HG03565 (cell line): ENCODE measurements around the gene SH3PXD2A.

ENCODE experiments used
- ATAC-seq: cut with Tn5 transposase; IDR thresholded peaks from one replicate; pipeline ENCODE4 v1.9.1; 2021; ENCODE audit warnings: mild to moderate bottlenecking, moderate library complexity; ENCODE audit not compliant: unreplicated experiment

SH3PXD2A gene

DNA sequence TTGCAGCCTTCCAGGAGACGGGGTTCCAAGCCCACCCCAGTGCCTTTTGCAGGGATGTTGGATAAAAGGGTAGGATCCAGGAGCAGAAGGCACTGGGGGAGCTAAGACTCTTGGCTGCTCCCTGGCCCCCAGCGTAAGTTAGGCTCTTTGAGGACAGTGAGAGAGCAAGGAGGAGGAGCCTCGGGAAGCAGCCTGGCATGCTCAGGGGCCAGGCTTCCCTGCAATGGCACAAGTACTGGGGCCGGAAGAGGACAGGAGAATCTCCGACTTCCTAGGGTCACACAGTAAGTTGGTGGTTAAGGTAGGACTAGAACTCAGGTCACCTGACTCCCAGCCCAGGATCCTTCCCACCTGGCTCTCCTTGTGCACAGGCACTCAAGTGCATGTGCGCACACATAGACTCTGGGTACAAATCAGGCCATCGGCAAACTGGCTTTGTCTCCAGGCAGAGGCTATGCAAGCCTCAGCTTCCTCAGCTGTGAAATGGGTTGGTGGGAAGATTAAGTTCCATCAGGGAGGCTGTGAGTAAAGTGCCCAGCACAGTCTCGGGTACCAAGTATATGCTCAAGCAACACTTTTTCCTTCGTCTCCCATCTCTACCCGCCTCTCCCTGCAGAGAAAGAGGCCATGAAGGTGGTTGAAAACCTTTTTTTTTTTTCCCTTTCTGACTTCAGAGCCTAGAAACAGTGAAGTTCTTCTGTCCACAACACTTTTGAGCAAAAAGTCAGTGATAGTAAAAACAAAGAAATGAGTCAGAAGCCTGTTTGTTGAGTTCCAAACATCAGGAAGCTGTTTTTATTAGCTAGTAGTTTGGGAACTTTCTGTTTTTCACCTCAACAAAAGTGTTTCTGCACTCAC is 282.8 kb downstream of the SH3PXD2A start:
- ATAC-seq: no peak

DNA sequence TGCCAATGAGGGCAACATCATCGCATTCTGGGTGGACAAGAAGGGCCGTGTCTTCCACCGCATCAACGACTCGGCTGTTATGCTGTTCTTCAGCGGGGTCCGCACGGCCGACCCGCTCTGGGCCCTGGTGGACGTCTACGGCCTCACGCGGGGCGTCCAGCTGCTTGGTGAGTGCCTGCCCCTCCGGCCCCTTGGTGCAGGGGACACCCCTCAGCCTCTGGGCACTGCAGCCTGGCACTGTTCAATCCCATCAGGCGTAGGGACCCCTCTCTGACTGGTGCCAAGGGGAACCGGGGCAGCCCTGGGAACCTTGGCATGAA is 283.8 kb downstream of the SH3PXD2A start:
- no peak for ATAC-seq

DNA sequence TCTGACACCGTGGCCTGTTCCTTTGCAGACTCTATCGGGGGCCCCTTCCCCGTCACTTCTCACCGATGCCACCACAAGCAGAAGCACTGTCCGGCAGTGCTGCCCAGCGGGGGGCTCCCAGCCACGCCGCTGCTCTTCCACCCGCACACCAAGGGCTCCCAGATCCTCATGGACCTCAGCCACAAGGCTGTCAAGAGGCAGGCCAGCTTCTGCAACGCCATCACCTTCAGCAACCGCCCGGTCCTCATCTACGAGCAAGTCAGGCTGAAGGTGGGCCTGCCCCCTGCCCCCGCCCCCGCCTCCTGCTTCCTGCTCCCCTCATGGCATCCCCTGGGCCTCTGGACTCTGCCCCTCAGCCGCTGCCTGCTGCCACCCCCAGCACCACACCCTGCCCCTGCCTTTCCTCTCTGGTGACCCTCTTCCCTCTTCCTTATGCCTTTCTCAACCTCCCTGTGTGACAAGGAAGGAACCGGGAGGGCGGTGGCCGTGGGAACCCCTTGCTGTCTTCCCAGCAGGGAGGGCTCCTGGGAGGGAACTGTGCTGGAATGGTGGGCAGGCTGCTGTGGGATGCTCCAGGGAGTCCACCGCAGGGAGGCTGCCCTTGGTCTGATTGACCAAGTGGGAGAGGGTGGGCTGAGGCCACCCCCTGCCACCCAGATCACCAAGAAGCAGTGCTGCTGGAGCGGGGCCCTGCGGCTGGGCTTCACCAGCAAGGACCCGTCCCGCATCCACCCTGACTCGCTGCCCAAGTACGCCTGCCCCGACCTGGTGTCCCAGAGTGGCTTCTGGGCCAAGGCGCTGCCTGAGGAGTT is 284.3 kb downstream of the SH3PXD2A start:
- no peak for ATAC-seq

DNA sequence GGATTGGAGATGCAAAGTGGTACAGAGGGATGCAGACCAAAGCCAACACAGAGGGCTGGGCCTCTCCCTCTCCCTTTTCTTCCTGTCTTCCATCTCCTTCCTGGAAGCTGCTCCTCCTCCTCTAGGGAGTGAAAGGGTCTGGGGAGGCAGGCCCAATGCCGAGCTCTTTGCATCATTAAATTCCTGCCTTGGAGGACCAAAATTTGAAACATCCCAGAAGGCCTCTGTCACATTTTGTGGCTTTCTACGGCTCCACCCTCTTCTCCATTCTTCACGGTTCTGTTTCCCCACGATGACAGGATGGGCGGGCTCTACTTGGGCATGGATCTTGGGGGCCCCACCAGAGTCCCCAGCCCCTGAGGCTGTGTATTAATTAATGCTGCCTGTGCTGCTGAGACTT is 285.5 kb downstream of the SH3PXD2A start:
- ATAC-seq: no peak

DNA sequence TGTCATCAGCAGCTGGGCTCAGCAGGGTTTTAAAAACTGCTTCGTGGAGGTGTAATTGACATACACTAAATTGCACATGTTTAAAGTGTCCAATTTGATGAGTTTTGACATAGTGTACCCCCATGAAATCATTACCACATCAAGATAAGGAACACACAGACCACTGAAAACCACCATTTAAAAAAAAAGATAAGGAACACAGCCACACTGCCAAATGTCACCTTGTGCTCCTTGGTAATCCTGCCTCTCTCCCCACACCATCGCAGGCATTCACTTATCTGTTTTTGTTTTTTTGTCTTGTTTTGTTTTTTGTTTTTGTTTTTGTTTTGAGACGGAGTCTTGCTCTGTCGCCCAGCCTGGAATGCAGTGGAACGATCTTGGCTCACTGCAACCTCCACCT is 286.9 kb downstream of the SH3PXD2A start:
- no peak for ATAC-seq

DNA sequence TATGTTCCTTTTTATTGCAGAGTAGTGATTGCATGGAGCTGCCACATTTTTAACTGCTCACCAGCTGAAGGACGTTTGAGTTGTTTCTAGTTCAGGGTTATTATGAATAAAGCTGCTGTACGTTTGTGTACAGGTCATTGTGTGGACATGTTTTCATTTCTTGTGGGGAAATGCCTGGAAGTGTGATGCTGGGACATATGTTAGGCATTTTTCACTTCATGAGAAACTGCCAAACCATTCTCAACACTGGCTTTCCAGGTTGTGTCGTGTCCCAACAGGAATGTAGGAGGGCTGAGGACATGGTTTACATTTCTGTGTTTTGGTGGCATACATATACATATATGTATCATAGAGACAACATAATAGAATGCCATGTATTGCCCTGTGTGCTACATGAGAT is 288.8 kb downstream of the SH3PXD2A start:
- no peak for ATAC-seq

DNA sequence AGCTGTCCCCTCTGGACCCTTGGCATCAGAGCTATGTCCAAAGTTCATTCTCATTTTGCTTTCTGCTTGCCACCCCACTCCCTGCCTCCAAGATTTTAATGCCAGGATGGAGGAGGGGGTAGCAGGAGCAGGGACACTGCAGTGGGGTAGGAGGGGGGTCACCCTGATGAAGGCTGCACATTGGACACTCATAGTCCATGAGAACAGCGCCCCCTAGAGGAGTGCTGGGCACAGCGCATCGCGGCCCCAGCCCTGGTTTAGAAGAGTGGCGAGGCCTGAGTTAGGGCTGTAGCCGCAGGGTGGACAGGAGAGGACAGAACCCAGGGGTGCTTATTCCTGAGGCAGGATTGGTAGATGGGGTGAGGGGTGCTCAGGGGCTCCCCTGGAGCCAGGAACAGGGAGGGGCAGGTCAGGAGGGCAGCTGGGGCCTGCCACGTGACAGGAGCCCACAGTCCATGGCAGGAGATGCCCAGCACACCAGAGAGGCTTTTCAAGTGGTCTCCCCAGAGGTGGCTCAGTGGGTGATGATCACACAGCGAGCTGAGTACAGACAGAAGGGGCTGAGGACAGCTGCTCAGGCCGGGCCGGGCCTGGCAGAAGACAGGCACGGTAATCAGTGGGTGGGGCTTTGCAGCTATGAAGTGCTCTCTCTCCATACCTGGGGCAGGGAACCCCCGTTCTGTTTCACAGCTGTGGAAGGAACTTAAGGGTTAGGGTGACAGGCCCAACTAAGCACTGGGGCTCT is 290.4 kb downstream of the SH3PXD2A start:
- no peak for ATAC-seq

DNA sequence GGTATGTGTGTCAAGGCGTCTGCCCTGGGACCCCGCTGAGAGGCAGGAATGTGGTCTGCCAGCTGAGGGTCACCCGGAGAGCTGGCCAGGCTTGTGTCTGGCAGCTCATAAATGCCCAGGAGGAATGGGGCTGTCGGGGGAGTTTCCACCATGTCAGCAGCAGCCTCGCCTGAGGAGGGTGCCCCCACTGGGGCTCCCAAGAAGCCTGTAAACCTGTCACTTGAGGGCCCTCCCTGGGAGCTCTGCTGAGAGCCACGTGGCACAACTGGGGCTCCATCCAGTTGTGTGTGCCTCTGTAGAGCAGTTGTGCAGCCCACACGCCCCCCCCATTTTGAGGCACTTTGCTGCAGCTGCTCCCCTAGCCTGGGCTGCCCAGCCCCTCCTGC is 291.3 kb downstream of the SH3PXD2A start:
- no peak for ATAC-seq

DNA sequence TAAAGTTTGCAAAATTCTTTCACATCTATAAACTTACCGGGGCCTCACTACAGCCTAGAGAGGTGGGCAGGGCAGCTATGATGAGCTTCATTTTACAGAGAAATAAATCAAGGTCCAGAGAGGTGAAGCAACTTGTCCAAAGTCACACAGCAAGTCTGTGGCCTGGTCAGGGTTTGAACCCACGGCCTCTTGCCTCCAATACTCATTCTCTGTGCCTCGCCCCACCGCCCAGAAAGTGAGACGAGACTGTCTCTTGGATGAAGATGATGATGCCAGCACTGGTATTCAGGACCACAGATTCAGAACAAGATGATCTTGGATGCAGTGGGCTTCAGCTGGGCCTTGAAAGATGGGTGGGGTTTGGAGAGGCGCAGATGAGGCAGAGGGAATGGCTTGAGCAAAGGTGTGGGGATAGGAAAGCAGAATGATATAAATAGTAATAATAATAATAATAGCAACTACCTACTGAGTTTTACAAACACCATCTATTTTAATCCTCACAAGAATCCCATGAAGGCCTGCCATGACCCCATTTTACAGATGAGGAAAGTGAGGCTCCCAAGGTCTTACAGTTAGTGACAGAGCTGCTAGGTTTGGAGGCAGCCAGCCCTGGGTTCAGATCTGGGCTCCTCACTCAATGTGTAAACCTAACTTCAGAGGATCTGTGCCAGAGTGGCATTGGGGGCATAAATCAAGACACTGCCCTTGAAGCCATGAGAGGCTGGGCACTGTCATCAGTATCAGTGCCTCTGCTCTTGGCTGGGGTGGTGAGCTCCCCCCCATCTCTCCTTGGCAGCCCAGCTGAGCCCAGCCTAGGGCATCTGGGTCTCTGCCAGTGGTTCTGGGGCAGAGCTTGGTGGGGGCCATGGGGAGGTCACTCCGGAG is 291.9 kb downstream of the SH3PXD2A start:
- no peak for ATAC-seq

DNA sequence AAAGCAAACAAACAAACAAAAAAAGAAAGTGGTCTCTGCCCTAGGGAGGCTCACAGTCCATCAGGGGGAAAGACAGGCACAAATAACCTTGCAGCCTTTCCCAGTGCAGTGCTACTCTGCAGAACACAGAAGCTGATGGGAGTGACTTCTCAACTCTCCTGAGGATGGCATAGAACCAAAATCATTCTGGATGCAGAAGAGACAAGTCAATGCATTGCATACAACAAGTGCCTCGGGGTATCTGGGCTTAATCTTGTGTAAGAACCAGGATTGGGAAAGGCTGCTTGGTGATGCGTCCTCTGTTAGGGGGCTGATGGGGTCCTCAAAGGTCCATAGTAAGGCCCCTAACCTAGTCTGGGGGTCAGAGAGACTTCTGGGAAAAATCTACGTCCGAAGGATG is 293.0 kb downstream of the SH3PXD2A start:
- ATAC-seq: no peak

DNA sequence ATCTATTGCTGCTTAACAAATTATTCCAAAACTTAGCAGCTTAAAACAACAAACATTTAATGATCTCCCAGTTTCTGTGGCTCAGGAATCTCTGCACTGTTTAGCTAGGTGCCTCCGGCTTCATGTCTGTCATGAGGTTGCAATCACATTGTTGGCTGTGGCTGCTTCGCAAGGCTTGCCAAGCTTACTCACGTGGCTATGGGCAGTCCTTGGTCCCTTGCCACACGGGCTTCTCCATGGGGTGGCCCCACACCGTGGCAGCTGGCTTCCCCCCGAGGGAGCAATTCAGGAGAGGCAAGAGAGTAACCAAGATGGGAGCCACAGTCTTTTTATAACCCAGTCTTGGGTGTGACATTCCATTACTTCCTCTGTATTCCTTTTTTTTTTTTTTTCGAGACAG is 294.5 kb downstream of the SH3PXD2A start:
- ATAC-seq: no peak

DNA sequence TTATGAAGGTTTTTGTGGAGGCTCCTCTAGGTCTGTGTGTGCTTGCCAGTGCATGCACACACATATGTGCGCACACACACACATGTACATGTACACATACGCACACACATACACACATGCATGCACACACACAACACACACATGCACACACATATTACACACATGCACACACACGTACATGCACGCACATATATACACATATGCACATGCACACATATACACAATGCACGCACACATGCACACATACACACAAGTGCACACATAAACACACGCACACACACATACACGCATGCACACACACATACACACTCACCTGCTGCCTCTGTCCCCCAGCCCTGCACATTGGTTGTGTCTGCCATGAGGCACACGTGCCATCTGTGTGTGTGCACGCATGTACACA is 295.6 kb downstream of the SH3PXD2A start:
- no peak for ATAC-seq

DNA sequence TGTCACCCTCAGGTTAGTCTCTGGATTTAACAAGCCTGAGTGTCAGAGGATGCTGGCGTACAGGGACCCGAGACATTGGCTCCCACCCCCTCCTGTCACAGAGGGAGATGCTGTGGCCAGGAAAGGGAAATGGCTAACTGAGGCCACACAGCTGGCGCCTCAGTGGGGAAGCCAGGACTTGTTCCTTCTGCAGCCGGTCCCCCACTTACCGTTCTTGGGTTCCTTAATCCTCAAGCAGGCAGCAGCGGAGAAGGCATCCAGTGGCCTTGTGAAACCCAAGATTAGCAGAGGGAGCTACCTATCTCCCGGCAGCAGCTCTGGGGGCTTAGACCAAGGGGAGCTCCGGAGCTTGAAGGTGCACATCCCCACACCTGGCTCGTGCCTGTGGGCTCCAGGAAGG is 296.5 kb downstream of the SH3PXD2A start:
- ATAC-seq: no peak

DNA sequence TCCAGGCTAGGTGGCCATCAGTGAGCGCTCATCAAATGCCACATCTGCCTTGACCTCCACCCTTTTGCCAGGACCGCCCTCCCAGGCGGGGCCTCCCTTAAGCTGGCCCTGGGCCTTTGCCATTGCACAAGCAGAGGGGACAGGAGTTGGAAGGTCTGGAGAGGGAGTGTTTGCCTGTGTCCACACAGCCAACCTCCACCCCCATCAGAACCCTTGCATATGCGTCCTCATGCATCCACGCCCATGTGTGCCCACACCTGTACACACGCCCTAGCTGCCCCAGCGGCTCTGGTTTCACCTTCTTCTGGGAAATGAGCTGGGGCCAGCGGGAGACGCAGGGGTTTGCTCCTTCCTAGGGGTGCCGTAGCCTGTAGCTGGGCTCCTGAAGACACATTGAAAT is 297.9 kb downstream of the SH3PXD2A start:
- ATAC-seq: no peak

DNA sequence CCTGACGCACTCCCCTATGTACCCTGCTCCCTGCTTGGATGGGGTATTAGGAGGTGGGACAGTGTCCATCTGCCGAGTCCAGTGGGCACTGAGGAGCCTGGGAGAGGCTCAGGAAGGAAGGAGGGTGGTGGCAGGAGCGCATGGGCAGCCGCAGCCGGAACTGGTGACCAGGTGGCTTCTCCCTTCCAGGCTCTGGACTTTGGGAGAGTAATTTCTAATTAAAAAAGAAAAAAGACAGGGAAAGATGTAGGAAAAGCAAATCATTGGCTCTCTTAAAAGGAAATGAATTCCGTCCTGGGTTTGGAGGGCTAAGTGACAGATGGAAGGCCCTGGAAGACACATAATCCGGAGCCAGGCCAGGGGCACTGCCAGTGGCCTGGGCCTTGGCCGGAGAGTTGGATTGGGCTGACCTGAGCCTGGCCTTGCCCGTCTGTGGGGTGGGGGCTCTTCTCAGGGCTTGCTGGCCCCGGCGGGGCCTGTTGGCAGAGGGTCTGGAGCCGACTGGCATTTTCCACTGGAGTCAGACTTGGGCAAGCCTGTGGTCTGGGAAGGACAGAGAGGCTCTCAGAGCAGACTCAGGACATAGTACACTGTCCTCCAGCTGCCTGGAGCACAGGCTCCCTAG is 298.9 kb downstream of the SH3PXD2A start:
- no peak for ATAC-seq

DNA sequence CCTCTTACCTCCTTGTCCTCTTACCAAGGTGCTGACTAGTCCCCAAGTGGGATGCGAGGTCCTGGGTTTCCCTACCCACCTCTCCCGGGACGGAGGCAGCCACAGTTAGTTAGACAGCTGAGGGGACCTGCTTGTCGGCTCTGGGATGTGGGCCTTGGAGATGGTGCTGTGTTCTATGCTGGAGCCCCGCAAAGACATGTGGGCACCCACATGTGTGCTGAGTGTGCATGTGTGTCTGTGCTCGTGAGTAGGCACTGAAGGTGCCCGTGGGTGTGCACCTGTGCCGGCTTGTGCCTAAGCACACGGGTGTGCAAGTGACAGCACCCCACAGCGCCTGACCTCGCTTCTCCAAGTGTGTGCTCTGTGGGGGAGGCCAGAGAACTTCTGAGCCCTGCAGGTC is 299.7 kb downstream of the SH3PXD2A start:
- ATAC-seq: no peak

DNA sequence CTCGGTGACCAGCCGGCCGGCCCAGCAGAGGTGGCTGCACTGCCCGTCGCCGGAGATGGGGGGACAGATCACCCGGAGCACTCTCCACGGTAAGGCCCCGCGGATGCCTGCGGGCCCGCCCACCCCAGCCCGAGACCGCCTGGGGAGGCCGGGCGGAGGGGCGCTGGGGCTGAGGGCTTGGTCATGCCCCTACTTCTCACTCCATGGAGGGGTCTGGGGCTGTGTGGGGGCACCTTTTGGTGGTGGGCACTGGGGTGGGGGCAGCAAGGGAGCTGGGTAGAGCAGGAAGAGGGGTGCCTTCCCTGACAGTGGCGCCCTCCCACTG is 300.1 kb downstream of the SH3PXD2A start:
- ATAC-seq: no peak

DNA sequence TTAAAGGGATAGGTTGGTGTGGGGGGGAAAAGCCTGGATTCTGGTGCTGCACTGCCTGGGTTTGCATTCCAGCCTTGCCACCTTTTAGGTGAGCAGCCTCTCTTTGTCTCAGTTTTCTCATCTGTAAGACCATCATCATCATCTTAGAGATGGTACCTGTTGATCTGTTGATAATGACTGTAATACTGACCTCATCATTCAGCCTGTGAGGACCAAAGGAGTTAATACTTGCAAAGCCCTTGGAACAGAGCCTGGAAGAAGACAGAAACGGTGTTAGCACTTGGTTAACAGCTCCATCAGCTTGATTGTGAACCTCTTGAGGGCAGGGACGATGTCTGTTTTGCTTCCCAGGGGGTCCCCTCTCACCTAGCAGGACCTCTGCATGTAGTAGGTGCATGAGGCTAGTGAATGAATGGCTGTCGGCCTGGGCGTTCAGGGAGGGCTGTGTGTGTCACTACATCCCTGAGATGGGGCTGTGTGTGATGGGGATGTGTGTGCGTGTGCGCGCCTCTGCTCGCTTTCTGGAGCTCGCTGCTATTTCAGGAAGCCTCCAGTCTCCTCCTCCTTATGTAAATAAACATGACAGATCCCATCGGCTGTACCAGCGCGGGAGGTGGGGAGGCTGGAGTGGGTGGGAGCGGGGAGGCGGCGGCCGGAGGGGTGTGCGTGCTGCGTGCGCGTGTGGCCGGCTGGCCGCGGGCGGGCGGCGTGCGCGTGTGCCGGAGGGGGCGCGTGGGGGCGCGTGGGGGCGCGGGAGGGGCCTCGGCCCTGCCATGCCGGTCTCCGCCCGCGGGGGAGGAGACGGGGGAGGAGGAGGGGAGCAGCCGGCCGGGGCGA is 300.7 kb downstream of the SH3PXD2A start:
- no peak for ATAC-seq

DNA sequence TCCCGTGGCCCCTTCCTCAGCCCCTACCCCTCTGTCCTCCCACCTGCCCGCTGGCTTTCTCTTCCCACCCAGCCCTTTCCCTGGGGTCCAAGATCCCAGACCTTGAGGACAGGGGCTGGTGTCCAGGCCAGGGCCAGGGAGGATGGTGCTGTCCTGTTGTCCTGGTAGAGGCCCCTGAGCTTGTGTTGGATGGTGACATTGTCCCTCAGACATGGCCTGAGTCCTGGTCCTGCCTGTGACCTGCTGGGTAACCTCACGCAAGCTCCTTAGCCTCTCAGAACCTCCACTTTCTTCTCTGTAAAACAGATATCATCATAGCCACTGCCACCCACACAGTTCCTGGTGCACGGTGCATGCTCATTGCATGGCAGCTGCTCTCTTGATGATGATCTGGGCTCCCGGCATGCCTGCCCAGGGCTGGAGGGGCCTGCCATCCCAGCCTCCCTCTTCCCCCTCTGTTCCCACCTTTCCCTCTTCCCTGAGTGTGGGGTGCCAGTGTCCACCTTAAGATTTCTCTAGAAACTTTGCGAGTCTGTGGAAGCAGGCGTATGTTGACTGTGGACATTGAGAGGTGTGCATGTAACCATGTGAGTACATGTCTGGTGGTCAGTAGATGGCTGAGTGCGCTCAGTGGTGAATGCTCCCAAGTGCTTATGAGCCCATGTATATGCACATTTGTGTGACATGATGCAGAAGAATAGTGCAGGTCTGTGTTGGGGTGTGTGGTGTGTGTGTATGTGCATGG is 301.5 kb downstream of the SH3PXD2A start:
- ATAC-seq: no peak
